ENCODE results near the gene RMND1. TPM values are rescaled to one million over a fixed set of nuclear protein-coding genes. Genes with fewer than 3 reads are reported as not detected.

RMND1 gene
- total and polyA plus RNA-seq, 2 of the 13 experiments (the other 11 are each of a cell fraction or from before 2014, with no cell fraction given), result 34.0 to 72.5 TPM

DNA sequence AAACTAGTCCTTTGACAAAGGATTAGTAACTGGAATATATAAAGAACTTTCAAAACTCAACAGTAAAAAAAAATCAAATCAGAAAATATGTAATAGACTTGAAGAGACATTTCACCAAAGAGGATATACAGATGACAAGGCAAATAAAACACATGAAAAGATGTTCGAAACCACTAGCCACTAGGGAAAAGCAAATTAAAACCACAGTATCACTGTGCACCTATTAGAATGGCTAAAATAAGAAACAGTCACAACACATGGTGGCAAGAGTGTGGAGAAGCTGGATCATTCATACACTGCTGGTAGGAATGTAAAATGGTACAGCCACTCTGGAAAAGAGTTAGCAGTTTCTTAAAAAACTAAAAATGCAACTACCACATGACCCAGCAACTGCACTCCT, 75.5 kb downstream of the RMND1 start:
- BruUV-seq (replicated peaks), result no TSS peak
- no peak for FAIRE-seq
- Histone ChIP-seq H3K27ac (ENCODE audit: extremely low read length, insufficient read depth, low read length) (no peak overlapping the region), H3K9me3 (ENCODE audit: low read length) (no peaks in the 10 kb centered on the region), H3K79me2 (ENCODE audit: insufficient read depth, low read length) (peaks cover 79% of the 10 kb centered on the region), H3K36me3 (replicated peaks in 1 of 2; ENCODE audit: control insufficient read depth in 1 of 2, insufficient read depth in 2 of 2, low read length in 2 of 2) (peaks cover 9 to 18% of the 10 kb centered on the region in 2 experiments), H3K4me3 (replicated peaks in 1 of 3; ENCODE audit: insufficient read depth in 1 of 3, low read depth in 2 of 3, low read length in 3 of 3) (no peak overlapping the region), H3K27me3 (ENCODE audit: control insufficient read depth in 1 of 2, insufficient read depth in 2 of 2, low read length in 2 of 2) (no peaks in the 10 kb centered on the region), H3K4me1 (ENCODE audit: insufficient read depth, low read length) (peaks cover 30% of the 10 kb centered on the region), H2AFZ (ENCODE audit: low read length) (no peak overlapping the region), H3K9ac (ENCODE audit: insufficient read depth, low read depth, low read length) (no peak overlapping the region), H3K4me2 (ENCODE audit: low read depth, low read length) (no peak overlapping the region), H4K20me1 (ENCODE audit: insufficient read depth, low read length) (0 out of 2 replicates have a peak, but pooled peaks cover 4% of the 10 kb centered on the region)
- POLR2A ChIA-PET, result interaction anchor here (1.4 kb wide), 1 partner anchor 13 kb away, joined by 3 read pairs; no protein-coding TSS in a partner anchor
- intact Hi-C loops (cut with micrococcal nuclease; ENCODE audit: unreplicated experiment) (no loop called here), in situ Hi-C loops (cut with HindIII; ENCODE audit: extremely low pct_ligation_motif_present, low pct_unique_long_range_greater_than_20kb) (no loop called here)
- ATAC-seq, result peak; percentile 30
- TF ChIP-seq ZNF7 (CRISPR knock-in tag; IDR thresholded peaks at IDR 0.05) (peak; percentile 90), TEAD3 (CRISPR knock-in tag; optimal IDR thresholded peaks at IDR 0.05; ENCODE audit: borderline replicate concordance) (peak; percentile 24), POLR2A (IDR thresholded peaks at IDR 0.05; ENCODE audit: insufficient read depth in 1 of 2, low read depth in 2 of 2, low read length in 2 of 2) (no peak)
- 96% methylated on average over 1 of the region's 1 CpG for WGBS (ENCODE audit: low lambda C conversion rate)
- DNase-seq (ENCODE audit: low spot score), result no peak
- CTCF ChIA-PET (ENCODE audit: low intra/inter-chr PET ratio, low total read pairs), result no interaction called here

- POLR2A ChIA-PET, result interaction anchor here (1.4 kb wide), 1 partner anchor 14 kb away, joined by 3 read pairs; no protein-coding TSS in a partner anchor
- BruUV-seq (replicated peaks), result no TSS peak
- ATAC-seq (no peak), DNase-seq (ENCODE audit: low spot score) (no peak), FAIRE-seq (no peak)
- H2AFZ ChIP-seq (ENCODE audit: low read length), result no peak overlapping the region
- TF ChIP-seq ZNF75D (CRISPR knock-in tag; IDR thresholded peaks at IDR 0.05; ENCODE audit: borderline replicate concordance), result no peak
- no peak for TF ChIP-seq ESRRA (CRISPR knock-in tag; IDR thresholded peaks at IDR 0.05; ENCODE audit: low read depth)
- TF ChIP-seq ZNF234 (CRISPR knock-in tag; conservative IDR thresholded peaks at IDR 0.05), result no peak
- H3K4me1 ChIP-seq (ENCODE audit: insufficient read depth, low read length), result peaks cover 30% of the 10 kb centered on the region
- WGBS (ENCODE audit: low lambda C conversion rate), result 90% methylated on average over 2 of the region's 2 CpGs
- CTCF ChIA-PET (ENCODE audit: low intra/inter-chr PET ratio, low total read pairs), result no interaction called here
- no peak overlapping the region for H3K9ac ChIP-seq (ENCODE audit: insufficient read depth, low read depth, low read length)
- no peak overlapping the region for H3K27ac ChIP-seq (ENCODE audit: extremely low read length, insufficient read depth, low read length)
- in situ Hi-C loops (cut with HindIII; ENCODE audit: extremely low pct_ligation_motif_present, low pct_unique_long_range_greater_than_20kb) (no loop called here), intact Hi-C loops (cut with micrococcal nuclease; ENCODE audit: unreplicated experiment) (no loop called here)
- H3K9me3 ChIP-seq (ENCODE audit: low read length), result no peaks in the 10 kb centered on the region
- H3K4me3 ChIP-seq (replicated peaks in 1 of 3; ENCODE audit: insufficient read depth in 1 of 3, low read depth in 2 of 3, low read length in 3 of 3), result no peak overlapping the region
- peaks cover 15 to 24% of the 10 kb centered on the region in 2 experiments for H3K36me3 ChIP-seq (replicated peaks in 1 of 2; ENCODE audit: control insufficient read depth in 1 of 2, insufficient read depth in 2 of 2, low read length in 2 of 2)
- H4K20me1 ChIP-seq (ENCODE audit: insufficient read depth, low read length), result 0 out of 2 replicates have a peak, but pooled peaks cover 4% of the 10 kb centered on the region
- no peak overlapping the region for H3K4me2 ChIP-seq (ENCODE audit: low read depth, low read length)
- H3K27me3 ChIP-seq (ENCODE audit: control insufficient read depth in 1 of 2, insufficient read depth in 2 of 2, low read length in 2 of 2), result no peaks in the 10 kb centered on the region
- peaks cover 76% of the 10 kb centered on the region for H3K79me2 ChIP-seq (ENCODE audit: insufficient read depth, low read length)
These were observed 76.1 kb downstream of the RMND1 start for GRCh38 chr6:151375833-151376232.

All from HepG2 (cell line).